Mesenteric fat pad (tissue), 1 donor: ENCODE results near the gene DLG3. TPM values are rescaled to one million over a fixed set of nuclear protein-coding genes. Genes with fewer than 3 reads are reported as not detected.

Experiments used
- DNase-seq: peaks from one replicate; pipeline ENCODE4 v3.0.0-alpha.2; 2020; ENCODE audit warnings: low spot score
- total RNA-seq: library from RNA; stranded (reverse); fragmentation: NEBNext Ultra II Directional; extraction: Animal tissue kit (Norgen Biotek cat#: 25700); gene quantifications from one replicate; pipeline ENCODE4 v1.2.1, GENCODE V29; 2021
- donor health status: DM: yes; HTN: yes; CAD: no.

DLG3 gene
- total RNA-seq, 1 donor from 2014 or later: 4.6 TPM

- DNase-seq: no peak
These were observed 7.6 kb upstream of the DLG3 start for GRCh38 chrX:70437011-70437410.

DNA sequence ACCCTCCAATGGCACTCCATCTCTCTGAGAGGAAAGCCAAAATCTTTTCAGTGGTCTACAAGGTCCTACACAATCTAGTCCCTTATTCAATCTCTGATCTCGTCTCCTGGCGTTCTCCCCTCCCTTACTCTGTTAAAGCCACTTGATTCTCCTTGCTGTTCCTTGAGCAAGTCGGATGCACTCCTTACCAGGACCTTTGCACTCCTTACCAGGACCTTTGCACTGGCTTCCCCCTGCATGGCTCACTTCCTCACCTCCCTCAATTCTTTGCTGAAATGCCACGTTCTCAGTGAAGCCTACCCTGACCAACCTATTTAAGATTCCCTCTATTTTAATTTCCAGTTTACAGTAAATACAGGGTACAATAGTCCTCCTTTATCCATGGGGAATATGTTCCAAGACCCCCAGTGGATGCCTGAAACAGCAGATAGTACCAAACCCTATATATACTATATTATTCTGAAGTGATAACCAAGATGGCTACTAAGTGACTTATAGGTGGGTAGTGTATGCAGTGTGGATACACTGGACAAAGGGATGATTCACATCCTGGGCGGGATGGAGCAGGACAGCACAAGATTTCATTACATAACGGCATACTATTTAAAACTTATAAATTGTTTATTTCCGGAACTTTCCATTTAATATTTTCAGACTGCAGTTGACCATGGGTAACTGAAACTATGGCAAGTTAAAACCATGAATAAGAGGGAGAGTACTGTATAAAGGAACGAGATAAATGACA, 6.5 kb upstream of the DLG3 start:
- DNase-seq: no peak

GRCh38 chrX:70439016-70439415, 5.6 kb upstream of the DLG3 start:
- DNase-seq: no peak

GRCh38 chrX:70442224-70442623, 2.4 kb upstream of the DLG3 start:
- no peak for DNase-seq

DNA sequence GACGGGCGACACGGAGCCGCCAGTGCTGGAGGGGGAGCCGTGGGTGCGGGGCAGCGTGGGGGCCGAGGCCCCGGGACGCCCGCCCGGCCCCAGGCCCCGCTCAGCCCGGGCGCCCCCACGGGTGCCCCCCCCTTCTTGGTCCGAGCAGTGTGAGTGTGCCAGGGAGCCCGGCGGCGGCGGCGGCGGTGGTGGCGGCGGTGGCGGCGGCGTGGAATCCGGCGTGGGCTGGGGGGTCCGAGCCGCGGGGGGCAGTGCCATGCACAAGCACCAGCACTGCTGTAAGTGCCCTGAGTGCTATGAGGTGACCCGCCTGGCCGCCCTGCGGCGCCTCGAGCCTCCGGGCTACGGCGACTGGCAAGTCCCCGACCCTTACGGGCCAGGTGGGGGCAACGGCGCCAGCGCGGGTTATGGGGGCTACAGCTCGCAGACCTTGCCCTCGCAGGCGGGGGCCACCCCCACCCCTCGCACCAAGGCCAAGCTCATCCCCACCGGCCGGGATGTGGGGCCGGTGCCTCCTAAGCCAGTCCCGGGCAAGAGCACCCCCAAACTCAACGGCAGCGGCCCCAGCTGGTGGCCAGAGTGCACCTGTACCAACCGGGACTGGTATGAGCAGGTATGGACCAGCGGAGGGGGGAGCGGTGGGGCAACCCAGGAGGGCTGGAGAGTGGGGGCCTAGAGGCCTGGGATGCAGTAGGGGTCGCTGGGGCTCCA, 466 bp downstream of the DLG3 start:
- no peak for DNase-seq

GRCh38 chrX:70445951-70446350, 1.3 kb downstream of the DLG3 start:
- no peak for DNase-seq

GRCh38 chrX:70446380-70447350, 2.0 kb downstream of the DLG3 start:
- no peak for DNase-seq

DNA sequence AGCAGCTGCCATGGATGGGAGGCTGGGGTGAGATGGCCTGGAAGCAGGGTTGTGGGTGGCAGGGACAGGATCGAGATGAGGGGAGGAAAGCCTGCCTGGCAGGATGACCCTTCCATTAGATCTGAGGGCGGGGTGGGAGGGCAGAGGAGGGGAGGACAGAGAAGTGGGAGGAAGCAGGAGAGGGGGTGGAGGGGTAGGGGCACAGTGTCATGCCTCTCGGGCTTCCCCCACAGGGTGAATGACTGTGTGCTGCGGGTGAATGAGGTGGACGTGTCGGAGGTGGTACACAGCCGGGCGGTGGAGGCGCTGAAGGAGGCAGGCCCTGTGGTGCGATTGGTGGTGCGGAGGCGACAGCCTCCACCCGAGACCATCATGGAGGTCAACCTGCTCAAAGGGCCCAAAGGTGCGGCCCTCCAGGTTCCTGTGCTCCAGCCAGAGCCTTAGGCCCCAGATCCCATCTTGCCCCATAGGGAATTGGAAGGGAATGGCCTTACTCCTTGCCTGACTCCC, 4.9 kb downstream of the DLG3 start:
- DNase-seq: no peak

- no peak for DNase-seq
These were observed 7.6 kb downstream of the DLG3 start for GRCh38 chrX:70452143-70452733.

DNA sequence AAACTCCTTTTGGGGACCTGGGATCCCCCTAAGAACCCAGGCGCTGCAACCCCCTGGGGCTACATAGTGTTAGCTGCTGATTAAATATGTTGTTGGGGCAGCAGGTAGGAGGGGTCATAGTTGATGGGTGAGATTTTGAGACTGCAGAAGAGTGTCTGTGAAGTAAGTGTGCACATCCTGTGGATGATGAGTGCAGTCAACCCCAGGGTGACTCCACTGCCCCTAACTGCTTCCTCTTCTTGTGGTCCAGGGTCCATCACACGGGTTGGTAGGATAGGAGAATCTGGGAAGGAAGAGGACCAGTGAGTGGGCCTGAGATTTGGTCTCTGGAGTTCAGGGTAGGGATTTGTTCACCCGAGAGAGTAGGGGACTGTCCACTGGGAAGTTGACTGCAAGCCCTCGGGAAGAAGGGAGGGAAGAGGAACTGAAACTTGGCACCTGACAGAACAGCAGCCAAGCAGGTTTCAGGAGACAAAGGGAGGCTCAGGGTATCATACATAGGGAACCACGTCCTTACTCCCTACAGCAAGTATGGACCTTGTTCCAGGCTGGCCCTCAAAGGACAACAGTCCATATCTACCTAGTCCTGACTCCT, 8.5 kb downstream of the DLG3 start:
- DNase-seq: no peak

DNA sequence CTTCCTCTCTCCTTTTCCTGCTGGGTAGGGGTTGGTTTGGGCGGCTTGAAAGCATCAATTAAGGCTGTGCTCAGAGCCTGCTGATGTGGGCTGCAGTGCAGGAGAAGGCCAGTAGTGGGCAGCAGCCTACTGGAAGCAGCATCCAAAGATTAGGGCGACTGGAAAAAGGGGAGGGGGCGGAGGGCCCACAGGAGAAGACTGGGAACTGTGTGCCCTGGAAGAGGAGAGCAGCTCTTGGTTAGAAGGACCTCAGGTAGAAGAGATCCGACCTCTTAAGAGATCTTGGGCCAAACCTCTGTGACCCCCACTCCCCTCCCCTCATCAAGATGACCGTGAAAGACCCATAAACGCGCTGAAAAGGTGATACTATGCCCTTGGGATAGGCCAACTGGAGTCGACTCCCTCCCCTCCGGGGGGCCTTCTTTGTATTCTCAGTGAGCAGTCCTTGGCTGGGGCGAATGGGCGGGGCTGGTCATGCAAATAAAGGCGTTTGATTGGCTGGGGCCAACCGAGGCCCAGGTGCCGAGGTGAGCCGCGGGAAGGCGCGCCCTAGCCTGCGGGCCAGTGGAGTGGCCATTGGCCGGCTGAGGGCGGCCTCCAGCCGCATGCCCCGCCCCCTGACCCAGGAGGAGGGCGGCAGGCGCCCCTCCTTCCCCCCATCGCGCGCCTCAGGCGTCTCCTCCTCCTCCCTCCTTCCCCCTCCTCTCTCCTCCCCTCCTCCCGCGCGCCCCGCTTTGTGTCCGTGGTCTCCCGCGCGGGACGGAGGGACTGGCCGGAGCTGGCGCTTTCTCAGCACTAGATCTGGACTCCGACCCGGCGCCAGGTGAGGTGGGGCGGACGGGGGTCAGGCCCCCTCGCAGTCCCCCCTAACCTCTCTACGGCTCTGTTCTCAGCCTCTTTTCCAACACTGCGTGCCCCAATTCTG, 10.1 kb downstream of the DLG3 start:
- no peak for DNase-seq

DNA sequence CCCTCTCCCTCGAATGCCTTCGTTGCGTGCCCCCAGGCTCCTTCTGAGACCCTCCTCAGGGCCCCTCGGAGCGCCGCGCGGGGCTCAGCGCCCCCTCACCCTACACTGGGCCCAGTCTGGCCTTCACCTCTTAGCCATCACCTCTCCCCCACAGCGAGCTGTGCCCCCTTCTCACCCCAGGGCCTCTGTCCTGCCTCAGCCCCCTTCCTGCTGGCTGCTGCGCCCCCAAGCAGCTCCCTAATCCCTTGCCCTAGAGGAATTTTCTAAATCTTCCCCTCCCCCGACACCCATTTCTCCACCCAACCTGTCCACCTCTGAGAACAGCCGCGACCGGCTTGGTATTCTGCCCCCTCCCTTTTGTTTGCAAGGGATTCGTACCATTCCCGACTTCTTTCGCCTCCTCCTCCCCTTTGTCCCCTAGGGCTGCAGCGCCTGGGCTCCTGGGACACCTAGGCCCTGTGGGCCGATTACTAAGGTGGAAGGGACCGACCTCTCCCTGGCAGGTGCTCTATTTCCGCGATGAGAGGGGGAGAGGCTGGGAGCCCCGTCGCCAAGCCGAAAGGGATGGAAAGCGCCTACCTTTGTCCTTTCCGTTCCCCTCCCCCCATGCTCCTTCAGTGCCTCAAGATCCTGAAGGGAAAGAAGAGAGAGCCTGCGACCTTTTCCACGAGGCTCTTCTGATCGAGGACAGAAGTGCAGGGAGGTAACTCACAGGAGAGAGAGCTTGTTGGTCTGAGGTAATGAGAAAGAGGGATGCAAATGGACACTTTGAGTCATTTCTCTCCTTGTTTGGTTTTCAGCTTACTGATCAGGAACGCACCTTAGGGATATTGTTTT, 10.9 kb downstream of the DLG3 start:
- DNase-seq: no peak

DNA sequence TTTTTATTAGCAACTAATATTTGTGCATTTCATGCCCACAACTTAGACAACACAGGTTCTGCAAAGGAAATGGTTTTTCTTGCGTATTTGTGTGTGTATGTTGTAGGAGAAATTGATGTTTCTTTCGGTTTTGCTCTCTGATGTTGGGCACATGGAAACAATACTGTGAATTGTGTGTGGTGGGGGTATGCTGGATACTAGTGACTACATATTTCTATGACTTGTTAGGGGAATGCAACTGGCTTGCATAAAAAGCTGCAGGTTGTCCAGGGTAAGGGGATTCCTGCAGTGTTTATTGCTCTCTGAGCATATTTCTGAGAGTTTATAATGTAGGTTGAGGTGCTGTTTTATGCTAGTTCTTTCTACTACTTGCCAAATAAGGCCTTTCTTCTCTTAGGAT, 11.6 kb downstream of the DLG3 start:
- DNase-seq: no peak

- no peak for DNase-seq
These were observed 16.4 kb downstream of the DLG3 start for GRCh38 chrX:70461026-70461425.

DNA sequence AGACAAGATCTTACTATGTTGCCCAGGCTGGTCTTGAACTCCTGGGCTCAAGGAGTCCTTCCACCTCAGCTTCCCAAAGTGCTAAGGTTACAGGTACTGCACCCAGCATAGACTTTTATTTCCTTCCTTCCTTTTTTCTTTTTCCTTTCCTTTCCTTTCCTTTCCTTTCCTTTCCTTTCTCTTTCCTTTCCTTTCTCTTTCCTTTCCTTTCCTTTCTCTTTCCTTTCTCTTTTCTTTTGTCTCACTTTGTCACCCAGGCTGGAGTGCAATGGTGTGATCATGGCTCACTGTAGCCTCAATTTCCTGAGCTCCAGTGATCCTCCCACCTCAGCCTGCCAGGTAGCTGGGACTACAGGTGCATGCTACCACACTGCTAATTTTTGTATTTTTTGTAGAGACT, 19.4 kb downstream of the DLG3 start:
- DNase-seq: no peak

DNA sequence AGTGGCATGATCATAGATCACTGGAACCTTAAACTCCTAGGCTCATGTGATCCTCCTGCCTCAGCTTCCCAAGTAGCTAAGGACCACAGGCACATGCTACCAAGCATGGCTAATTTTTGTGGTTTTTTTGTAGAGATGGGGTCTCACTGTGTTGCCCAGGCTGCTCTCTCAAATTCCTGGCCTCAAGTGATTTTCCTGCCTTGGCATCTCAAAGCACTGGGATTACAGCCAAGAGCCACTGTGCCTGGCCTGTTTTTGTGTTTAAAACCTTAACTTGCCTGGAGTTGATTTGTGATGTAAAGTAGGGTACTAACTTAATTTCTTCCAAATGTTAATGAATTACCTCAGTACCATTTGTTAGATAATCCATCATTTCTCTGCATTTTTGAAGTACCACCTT, 22.3 kb downstream of the DLG3 start:
- DNase-seq: no peak

DNA sequence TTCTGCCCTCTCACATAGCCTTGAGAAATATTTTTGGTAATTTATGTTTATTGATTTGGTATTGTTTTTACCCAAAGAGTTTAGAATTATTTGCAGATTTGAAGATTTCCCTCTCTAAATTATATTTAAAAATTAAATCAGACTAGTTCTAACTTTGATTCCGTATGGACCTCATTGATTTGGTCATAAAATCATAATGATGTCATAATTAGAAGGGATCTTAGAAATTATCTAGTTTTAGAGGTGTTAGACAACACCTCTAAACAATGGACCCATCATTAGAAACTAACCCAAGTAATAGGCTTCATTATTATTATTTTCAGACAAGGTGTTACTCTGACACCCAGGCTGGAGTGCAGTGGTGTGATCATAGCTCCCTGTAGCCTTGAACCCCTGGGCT, 24.1 kb downstream of the DLG3 start:
- no peak for DNase-seq

DNA sequence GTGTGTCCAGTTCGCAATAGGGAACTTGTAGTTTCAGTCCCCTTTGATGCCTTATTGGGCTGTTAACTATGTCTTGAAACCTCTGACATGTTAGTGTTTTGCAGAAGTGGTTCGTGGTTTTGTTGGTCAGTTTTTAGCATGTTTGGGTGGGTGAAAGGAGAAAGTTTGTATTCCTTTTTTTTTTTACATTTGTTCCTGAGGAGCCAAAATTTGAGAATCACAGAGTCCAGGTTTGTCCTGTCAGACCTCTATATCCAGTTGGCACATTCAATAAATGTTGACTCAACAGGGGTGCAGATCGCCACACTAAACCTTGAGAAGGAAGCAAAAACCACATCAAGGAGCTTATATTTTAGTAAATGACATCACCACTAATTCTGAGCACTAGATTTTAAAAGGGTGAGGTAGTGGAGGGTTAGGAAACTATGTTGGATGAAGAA, 26.2 kb downstream of the DLG3 start:
- DNase-seq: no peak
